COLO829 (cell line): Measurements from ENCODE around the gene SPIRE2.
A peak's percentile ranks its signal among the peaks of the same experiment; 100 is the strongest.

Experiments used
- DNase-seq: peaks from one replicate; pipeline ENCODE4 v3.0.0; 2012; ENCODE audit warnings: low spot score

Gene SPIRE2

DNA sequence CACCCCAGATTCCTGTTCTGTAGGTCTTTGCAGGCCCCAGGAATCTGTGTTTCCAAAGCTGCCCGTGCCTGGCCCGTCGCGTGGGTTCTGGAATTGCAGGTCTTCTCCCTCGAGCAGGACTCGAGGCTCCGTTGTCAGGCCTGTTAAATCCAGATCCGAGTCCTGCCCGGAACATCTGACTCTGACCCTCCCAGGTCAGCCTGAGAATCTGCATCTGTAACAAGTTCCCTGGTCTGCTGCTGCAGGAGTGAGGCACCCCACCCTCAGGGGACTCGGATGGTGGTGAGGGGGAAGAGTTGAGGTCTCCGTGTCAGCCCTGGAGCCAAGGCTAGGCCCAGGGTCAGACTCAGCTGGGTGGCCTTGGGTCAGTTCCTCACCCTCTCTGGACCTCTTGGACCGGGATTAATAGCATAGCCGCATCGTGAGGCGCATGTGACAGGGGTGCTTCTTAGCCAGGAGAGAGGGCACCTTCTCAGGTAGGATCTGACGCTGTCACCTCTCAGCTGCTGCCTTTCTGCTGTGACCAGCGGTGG lies 8.8 kb downstream of the SPIRE2 start:
- DNase-seq: no peak

- no peak for DNase-seq
Observed at GRCh38 chr16:89841275-89841674, 13.0 kb downstream of the SPIRE2 start.

DNA sequence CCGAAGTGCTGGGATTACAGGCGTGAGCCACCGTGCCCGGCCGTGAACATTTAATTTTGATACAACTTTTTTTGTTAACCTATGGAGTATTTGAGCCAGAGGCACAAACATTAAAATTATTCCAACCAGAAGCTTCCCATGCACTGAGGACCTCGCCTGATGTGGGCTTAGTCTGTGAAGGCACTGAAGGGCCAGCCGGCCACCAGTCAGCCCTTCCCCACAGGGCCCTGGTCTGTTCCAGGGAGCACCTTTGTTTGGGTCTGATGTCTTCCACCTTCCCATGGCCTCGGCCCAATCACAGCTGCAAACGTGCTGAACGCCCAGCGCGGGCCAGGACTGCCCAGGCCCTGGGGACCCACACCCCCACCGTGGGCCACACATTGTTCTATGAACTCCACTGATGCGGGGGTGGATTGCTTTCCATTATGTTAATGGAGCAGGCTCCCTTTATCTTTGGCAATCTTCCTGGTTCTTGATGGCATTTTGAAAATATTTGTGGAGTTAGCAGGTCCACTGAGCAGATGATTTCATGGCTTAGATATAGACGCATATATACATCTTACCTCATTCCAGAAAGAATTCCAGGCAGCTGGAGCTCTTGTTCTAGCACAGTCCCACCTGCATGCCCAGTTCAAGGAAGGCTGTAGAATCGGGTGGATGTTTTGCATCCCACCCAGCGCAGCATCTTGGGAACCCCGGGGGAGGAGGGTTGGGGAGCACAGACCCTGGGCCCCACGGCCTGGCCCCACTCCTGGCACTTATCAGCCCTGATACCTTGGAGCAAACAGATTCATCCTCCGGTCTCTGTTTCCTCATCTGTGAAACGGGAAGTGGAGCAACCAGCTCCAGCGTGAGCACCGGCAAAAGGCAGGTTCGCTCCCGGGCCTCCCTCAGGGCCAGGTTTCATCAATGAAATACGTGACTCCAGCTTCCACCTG lies 14.5 kb downstream of the SPIRE2 start:
- no peak for DNase-seq

- no peak for DNase-seq
Observed at GRCh38 chr16:89843409-89844350, 15.4 kb downstream of the SPIRE2 start.

GRCh38 chr16:89844739-89845339 lies 16.6 kb downstream of the SPIRE2 start:
- DNase-seq: no peak

DNA sequence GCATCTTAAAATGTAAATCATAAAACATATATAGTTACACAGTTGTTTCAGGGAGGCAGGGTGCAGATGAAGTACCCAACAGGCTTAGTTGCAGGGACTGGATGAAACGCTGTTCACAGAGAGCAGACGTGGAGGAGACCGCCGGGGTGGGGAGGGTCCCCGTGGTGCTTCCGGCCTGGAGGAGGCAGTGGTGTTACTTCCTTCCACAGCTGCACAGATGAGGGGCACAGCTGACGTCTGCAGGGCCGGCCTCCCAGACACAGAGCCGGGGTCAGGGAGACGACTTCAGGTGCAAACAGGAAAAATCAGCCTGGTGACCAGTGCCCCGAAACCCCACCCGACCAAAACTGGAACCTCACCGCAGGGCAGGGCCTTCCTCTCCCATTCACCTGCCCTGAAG lies 17.1 kb downstream of the SPIRE2 start:
- no peak for DNase-seq

DNA sequence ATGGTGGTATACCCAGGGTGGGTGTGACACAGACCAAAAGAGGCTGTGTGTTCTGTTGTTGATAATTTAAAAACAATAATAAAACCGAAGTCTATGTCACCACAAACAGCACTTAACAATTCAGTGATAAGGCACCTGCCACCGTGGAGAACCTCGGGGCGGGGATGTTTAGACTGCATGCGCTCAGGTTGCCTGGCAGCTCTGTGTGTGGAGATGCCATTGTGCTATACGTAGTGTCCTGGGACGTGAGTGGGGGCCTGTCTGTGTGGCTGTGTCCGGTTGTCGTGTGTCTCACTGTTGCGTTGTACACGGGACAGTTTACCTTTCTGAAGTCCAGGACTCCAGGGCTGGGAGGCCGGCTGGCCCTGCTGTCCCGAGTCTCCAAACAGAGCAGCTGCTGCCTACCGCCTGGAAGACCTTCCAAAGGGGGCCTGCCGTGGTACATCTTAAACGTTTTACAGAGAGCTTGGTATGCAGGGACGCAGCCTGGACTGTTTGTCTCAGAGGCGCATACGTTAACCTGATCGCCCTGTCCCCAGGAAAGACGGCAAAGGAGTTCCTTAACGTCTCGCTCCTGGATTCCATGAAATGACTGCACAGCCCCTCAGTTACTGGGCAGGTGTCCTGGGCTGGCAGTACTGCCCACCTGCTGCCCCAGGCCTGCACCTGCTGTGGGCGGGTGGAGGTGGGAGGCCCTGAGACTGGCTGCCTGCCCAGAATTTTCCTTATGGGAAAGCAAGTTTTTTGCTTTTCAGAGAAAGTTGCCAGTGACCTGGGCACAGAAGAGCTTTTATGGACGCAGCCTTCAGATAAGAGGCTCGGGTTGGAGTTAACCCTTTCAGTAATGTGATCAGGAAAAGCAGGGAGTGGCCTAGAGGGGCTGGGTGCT lies 19.0 kb downstream of the SPIRE2 start:
- DNase-seq: no peak

- no peak for DNase-seq
Observed at GRCh38 chr16:89847940-89848297, 19.6 kb downstream of the SPIRE2 start.

DNA sequence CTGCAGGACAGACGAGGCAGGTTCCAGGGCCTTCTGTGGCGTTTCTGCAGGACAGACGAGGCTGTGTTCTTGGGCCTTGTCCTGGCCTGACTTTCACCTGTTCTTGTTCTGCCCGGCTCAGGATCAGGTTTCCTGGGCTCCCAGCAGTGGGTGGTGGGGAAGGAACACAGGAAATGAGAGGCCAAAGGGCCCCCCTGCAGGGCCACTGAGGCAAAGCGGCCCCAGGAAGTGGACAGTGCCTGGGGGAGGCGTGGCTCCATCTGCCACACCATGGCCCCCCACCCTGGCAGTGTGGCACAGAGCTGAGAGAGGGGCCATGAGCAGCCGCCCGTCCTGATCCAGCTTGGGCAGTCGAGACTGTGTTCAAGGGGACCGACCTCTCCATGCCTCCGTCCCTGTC lies 20.7 kb downstream of the SPIRE2 start:
- DNase-seq: no peak

DNA sequence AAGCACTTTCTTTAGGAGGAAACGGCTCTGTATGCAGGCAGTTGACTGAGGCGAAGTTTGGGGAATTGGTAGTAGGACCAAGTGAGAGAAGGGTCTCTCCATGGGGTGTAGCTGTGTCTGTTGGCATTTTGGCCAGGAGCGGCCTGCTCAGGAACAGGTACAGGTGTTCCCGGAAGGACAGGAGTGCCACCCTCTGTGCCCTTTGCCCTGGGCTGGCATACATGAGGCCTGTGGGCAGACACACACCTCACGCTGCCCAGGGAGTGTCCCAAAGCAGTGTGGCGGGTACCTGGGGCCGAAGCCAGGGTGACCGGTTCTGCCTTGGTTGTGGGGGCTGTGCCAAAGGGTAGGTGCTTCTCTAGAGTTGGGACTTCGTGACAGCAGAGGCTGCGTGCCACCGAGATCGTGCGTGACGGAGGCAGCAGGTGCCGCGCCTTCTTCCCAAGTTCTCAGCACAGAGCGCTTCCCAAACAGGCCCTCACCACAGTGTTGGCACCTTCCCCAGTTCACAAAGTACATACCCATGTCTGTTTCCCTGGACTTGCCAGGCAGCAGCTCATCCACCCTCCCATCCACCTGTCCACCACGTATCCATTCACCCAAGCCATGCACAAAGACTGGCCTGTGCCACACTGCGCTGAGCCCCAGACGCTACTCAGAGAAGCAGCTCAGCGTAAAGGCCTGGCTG lies 25.2 kb downstream of the SPIRE2 start:
- DNase-seq: no peak

- DNase-seq: no peak
Observed at GRCh38 chr16:89855301-89855945, 27.1 kb downstream of the SPIRE2 start.

DNA sequence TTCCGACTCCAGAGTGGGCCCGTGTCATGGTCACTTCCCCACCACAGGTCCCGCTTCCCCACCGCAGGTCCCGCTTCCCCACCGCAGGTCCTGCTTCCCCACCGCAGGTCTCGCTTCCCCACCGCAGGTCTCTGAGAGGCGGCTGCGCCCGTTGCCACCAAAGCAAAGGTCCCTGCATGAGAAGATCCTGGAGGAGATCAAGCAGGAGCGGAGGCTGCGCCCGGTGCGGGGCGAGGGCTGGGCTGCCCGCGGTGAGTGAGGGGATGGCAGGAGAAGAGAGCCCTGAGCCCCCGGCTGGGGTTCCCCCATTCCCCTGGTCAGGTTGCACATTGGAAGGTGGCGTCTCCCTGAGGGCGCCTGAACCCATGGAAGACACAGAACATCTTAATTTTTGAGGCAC lies 27.7 kb downstream of the SPIRE2 start:
- DNase-seq: no peak

DNA sequence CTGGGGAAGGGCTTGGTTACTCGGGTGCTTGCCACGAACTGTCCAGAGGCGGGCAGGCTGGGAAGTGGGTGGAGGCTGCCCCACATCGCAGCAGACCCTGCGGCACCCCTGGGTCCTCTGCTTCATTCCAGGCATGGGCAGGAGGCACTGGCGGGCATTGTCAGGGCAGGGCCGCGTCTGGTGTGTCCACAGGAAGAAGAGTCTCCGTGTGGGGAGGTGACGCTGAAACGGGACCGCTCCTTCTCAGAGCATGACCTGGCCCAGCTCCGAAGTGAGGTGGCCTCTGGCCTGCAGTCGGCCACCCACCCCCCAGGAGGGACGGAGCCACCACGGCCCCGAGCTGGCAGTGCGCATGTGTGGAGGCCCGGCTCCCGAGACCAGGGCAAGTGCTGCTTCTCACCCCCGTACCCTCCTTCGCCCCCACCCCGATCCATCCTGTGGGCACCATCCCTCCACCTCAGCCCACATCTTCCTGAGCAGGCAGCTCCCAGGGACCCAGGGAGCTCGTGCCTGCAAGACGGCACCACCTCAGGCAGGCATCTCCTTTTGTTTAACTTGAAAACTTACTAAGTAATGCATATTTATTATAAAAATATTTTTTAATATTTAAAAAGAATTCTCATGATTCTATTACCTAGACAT lies 30.8 kb downstream of the SPIRE2 start:
- DNase-seq: no peak

GRCh38 chr16:89859615-89860007 lies 31.3 kb downstream of the SPIRE2 start:
- no peak for DNase-seq

DNA sequence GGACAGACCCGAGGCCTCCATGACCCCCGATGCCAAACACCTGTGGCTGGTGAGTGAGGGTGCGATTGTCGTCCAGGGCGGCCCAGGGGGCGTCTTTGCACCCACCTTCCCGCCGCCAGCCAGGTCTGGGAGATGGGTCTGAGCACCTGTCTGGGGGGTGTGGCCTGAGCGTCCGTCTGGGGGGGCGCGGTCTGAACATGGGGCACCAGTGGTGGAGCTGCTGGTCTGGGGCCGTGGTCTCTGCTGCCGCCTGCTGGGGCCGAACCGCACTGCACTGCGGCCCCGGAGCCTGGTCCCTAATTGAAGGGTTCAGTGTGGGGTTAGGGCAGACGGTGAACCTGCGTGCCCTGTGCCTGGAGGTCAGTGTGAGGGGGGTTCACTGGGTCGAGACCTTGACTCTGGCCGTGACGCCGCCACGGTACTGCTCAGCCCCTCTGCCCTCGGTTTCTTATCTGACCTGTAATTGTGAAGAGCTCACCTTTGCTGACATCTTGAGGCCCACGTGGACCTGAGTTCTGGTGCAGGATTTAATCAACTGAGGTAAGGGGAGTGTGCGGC lies 32.6 kb downstream of the SPIRE2 start:
- peak; percentile 30 for DNase-seq

- DNase-seq: no peak
Observed at GRCh38 chr16:89861648-89862047, 33.4 kb downstream of the SPIRE2 start.

- DNase-seq: no peak
Observed at GRCh38 chr16:89862732-89863131, 34.5 kb downstream of the SPIRE2 start.

DNA sequence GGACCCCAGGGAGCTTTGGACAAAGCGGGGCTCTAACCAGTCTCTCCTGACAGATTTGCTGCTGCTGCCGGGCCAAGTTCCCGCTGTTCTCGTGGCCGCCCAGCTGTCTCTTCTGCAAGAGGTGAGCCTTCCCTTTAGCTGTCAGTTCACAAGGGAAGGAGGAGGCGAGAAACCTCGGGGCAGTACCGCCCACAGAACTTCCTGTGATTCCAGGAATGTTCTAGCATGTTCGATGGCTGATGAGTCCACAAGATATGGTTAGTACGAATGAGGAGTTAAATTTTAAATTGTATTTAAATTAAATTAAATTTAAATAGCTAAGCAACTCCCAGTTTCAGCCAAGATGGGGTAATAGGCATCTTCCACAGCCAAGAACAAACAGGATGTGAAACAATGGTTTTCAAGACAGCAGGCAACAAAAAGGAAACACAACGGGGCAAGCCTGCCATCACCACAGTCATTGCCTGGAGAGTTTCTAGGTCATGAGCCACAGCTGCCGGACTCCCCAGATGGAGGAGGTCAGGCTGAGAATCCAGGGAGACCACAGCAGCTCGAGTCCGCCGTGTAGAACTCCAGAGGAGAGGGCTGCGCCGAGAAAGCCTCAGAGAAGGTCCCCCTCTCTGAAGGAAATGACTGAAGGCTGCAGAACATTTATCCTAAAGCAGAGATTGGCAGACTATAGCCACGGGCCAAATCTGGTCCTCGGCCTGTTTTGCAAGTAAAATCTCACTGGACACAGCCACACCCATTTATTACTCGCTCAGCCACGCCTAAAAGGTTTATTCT lies 35.7 kb downstream of the SPIRE2 start:
- no peak for DNase-seq

GRCh38 chr16:89864527-89864820 lies 36.2 kb downstream of the SPIRE2 start:
- no peak for DNase-seq
